GM13977 (cell line): Measurements from ENCODE around the gene SFTA2.
"Not testable (repeated sequence)": the region's sequence is repeated elsewhere in the genome, so short reads cannot be mapped to it uniquely, and the experiment has no call there.

Experiments
- DNase-seq: peaks from one replicate; pipeline ENCODE4 v3.0.0; 2012; ENCODE audit warnings: low spot score
- in situ Hi-C: fragments of 300-500 bp; cut with MboI; formaldehyde crosslinking; loops from one replicate; pipeline ENCODE4 v1.12.0; 2022; ENCODE audit warnings: low sequenced_read_pairs, low pct_unique_long_range_greater_than_20kb, mixed read lengths, inconsistent platforms; ENCODE audit not compliant: unreplicated experiment
- TF ChIP-seq, protein P1 (sequence below): IDR thresholded peaks from 2 replicates; pipeline ENCODE4 v1.5.1; 2012; ENCODE audit warnings: mild to moderate bottlenecking, control low read depth; ENCODE audit not compliant: insufficient read depth; ENCODE audit errors: extremely low read depth, missing control alignments

The SFTA2 gene

DNA sequence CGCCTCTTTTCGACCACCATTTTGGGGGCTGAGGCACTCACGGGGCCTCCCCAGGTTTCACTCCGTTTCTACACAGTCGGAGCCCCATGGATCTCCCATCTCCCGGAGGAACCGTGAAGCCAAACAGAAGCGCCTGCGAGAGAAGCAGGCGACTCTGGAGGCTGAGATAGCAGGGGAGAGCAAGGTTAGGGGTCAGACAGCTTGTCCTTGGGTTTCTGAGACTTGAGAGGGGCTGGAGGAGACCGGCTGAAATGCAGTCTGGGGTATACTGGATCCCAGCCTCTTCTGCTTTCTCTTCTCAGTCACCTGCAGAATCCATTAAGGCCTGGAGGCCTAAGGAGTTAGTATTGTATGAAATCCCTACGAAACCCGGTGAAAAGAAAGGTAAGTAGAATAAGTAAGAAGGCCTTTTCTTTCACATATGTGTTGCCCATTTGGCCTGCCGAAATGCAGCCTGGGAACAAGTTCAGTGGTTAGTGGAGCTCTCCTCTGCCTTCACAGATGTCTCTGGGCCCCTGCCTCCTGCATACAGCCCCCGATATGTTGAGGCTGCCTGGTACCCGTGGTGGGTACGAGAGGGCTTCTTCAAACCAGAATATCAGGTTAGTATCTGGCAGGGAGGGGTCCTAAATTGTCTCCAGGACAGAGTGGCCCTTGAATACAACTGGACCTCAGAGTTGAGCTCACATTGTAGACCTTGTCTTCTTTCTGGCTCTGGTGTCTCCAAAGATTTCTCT, 16.9 kb downstream of the SFTA2 start:
- DNase-seq = no peak
- TF ChIP-seq, protein P1, sequence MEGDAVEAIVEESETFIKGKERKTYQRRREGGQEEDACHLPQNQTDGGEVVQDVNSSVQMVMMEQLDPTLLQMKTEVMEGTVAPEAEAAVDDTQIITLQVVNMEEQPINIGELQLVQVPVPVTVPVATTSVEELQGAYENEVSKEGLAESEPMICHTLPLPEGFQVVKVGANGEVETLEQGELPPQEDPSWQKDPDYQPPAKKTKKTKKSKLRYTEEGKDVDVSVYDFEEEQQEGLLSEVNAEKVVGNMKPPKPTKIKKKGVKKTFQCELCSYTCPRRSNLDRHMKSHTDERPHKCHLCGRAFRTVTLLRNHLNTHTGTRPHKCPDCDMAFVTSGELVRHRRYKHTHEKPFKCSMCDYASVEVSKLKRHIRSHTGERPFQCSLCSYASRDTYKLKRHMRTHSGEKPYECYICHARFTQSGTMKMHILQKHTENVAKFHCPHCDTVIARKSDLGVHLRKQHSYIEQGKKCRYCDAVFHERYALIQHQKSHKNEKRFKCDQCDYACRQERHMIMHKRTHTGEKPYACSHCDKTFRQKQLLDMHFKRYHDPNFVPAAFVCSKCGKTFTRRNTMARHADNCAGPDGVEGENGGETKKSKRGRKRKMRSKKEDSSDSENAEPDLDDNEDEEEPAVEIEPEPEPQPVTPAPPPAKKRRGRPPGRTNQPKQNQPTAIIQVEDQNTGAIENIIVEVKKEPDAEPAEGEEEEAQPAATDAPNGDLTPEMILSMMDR = no peak
- in situ Hi-C loops = loop anchor here (5.0 kb wide), 1 partner anchor 162 kb away; no protein-coding TSS in a partner anchor

DNA sequence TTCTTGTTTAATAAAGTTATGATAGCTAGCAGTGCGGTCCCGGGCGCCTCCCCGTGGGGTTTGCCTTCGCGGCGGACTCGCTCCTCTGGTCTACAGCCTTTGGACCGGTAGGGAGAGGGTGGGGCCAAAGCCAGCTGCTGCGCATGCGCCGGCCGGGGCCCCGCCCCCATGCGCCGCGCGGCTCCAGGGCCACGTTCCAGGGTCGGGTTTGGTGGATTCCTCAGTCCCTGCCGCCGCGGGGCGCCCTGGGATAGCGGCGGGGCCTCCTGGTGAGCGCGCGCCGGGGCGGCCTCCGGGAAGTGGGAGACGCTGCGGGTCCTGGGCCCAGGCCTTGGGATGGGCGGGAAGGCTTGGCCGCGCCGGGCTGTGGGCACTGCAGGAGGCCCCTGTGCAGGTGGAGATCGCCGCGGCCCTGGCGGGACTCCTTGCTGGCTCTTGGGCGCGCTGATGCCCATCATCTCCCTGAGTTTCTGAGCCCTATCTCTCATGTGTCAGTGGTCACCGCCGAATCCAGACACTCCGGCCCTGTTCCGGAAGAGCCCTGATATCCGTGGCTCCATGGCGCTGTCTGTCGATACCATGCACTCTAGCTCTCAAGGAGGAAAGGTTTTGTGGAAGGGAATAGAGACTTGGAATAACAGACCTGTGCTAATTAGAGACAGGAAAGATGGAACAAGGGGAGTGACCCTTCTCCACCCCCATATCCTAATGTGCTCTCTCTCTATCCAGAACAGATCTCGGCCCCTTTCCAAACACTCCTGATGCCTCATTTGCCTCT, 17.7 kb downstream of the SFTA2 start, which contains the start of gene VARS2:
Gene VARS2, plus strand, starts transcription at position 163 of the 778 bp plus-strand sequence. Its CDS starts 599 bp downstream, at position 762.
- TF ChIP-seq, protein P1 = peak; percentile 53
- in situ Hi-C loops = no loop called here
- DNase-seq = peak; percentile 99

DNA sequence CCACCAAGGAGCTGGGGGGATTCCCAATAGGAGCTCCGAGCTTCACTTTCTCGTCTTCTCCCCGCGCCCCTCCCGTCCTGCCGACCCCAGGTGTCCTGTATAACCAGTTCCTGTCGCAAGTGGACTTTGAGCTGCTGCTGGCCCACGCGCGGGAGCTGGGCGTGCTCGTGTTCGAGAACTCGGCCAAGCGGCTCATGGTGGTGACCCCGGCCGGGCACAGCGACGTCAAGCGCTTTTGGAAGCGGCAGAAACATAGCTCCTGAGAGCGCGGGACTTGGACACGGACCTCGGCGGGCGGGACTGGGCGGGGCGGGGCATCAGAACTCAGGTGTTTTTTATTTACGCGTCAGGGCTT, 18.3 kb downstream of the SFTA2 start:
- DNase-seq = no peak
- in situ Hi-C loops = no loop called here
- TF ChIP-seq, protein P1 = no peak

DNA sequence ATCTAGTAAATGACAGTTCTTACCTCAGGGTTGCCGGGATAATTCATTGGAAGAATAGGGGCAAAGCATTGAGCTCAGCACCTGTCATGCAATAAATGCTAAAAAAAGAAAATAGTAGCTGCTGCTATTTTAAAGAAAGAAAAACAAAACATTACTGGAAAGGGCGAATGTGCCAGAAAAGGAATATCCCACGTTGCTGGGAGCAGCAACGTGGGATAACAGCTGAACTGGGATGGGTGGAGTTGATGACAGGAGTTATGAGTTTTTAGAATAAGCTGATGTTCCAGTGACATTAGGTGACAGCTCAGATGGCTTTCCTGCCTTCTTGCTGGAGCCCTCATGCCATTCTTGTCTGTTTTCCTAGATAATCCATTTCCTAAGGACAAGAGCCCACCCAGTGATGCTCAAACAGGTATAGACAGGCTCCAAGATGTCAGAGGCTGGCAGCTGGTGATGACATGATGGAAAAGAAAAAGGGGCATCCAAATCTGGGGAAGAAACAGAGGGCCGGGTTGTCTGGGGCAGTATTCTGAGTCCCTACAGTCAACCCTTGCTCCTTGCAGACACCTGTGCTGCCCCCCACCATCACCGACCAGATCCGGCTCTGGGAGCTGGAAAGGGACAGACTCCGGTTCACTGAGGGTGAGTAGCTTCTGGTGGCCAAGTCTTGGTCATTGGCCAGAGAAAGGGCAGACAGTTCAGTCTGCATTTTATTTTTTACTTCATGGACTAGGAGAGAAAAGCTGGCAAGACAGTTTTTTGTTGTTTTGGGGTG, 19.0 kb downstream of the SFTA2 start:
- TF ChIP-seq, protein P1 = no peak
- in situ Hi-C loops = no loop called here
- no peak for DNase-seq

DNA sequence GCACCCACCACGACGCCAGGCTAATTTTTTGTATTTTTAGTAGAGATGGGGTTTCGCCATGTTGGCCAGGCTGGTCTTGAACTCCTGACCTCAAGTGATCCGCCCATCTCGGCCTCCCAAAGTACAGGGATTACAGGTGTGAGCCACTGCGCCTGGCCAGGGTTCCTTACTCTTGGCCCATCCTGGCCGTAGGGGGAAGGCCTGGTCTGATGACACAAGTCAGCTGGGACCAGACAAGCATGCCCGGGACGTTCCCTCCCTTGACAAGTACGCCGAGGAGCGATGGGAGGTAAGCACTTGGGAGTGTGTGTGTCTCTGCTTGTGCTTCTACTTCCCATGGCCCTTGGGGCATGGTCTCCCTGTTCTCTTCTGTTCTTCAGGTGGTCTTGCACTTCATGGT, 21.5 kb downstream of the SFTA2 start:
- in situ Hi-C loops, DNase-seq: not testable (repeated sequence)

DNA sequence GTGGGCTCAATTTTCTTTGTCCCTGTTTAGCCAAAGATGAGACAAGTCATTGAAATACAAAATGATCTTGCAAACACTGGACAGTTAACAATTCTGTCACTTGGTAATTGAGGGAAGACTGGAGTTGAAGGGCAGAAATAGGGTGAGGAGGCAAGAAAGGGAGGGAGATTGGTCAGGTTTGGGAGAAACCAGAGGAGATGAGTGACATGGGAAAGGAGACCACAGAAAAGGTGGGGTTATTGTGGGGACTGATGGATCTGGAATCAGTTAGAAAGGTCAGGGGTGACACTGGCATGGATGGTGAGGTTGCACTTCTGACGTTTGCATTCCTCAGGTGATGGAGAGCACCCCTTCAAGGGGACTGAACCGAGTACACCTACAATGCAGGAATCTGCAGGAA, 23.3 kb downstream of the SFTA2 start:
- DNase-seq = no peak
- in situ Hi-C loops = no loop called here
- TF ChIP-seq, protein P1 = no peak
